Lower leg skin (tissue), 4 donors: ENCODE data around the gene TM4SF1. TPM values are rescaled to one million over a fixed set of nuclear protein-coding genes. Genes with fewer than 3 reads are reported as not detected.

Experiments used
- DNase-seq, 2 donors: peaks; one replicate each; pipeline ENCODE4 v3.0.0-alpha.2; 2019; ENCODE audit warnings: low spot score in 2 of 2
- H3K4me3 ChIP-seq: fragments of 200-600 bp; sonication (generic); 2 replicates; pipeline ENCODE4 v1.5.1; 2017; ENCODE audit warnings: mild to moderate bottlenecking, low read depth; ENCODE audit not compliant: poor library complexity, severe bottlenecking
- CTCF ChIP-seq, 3 donors: fragments of 450-650 bp; IDR thresholded peaks; one replicate each; pipeline ENCODE4 v1.5.1; 2016; ENCODE audit warnings: antibody characterized with exemption in 3 of 3, mild to moderate bottlenecking in 3 of 3, moderate library complexity in 2 of 3
- POLR2A ChIP-seq, 2 donors: fragments of 450-650 bp; IDR thresholded peaks; one replicate each; pipeline ENCODE4 v1.6.1; 2016 to 2017; ENCODE audit warnings: antibody characterized with exemption in 2 of 2, mild to moderate bottlenecking in 1 of 2, moderate library complexity in 1 of 2
- WGBS, 2 donors: methylation state at CpG; one replicate each; pipeline ENCODE4 v1.1.5; 2018; 5-methylcytosine and 5-hydroxymethylcytosine counted together
- intact Hi-C: fragments of 100-400 bp; cut with DNase I; formaldehyde crosslinking; loops from one replicate; pipeline ENCODE4 v1.15.0; 2023; ENCODE audit warnings: low total_unique reads
- total RNA-seq, 4 donors: library from RNA; depleted of rRNA; stranded (reverse); fragments of >200 nt; gene quantifications; one replicate each; pipeline ENCODE4 v1.1.0, GENCODE V29; 2016

The TM4SF1 gene
- total RNA-seq, 4 donors from 2014 or later = 24.5 to 131 (median 51.0) TPM

DNA sequence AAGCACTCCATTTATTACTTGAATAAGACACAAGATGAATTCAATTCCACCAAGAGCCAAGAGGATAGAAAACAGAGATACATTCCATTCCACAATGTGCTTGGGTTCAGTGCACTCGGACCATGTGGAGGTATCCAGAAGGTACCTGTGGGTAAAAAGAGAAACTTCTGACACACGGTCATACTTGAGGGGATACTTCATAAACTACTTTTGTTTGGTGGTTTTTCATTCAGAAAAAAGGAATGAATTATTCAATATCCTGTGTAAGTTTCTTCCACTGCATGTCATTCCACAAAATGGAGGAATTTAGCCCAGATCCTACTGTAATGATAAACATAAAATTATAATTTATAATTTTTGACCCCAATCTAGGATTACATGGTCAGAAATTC is 5.7 kb downstream of the TM4SF1 start:
- WGBS, 2 donors = 31 to 42% methylated on average over 2 of the region's 2 CpGs
- no peak for TF ChIP-seq POLR2A (IDR thresholded peaks at IDR 0.05)
- TF ChIP-seq CTCF (IDR thresholded peaks at IDR 0.05) = no peak
- no peak for DNase-seq
- intact Hi-C loops = no loop called here
- H3K4me3 ChIP-seq = no peak overlapping the region

- H3K4me3 ChIP-seq = no peak overlapping the region
- DNase-seq = no peak
- TF ChIP-seq CTCF (IDR thresholded peaks at IDR 0.05) = no peak
- TF ChIP-seq POLR2A (IDR thresholded peaks at IDR 0.05) = no peak
- intact Hi-C loops = no loop called here
- 26 to 30% methylated on average over 7 of the region's 7 CpGs for WGBS, 2 donors
Measured at GRCh38 chr3:149371001-149371722, 6.3 kb downstream of the TM4SF1 start.

- 36 to 62% methylated on average over 3 of the region's 3 CpGs for WGBS, 2 donors
- TF ChIP-seq CTCF (IDR thresholded peaks at IDR 0.05) (no peak), POLR2A (IDR thresholded peaks at IDR 0.05) (no peak)
- no peak for DNase-seq
- no peak overlapping the region for H3K4me3 ChIP-seq
- intact Hi-C loops = no loop called here
Measured at GRCh38 chr3:149369991-149370866, 7.2 kb downstream of the TM4SF1 start.

DNA sequence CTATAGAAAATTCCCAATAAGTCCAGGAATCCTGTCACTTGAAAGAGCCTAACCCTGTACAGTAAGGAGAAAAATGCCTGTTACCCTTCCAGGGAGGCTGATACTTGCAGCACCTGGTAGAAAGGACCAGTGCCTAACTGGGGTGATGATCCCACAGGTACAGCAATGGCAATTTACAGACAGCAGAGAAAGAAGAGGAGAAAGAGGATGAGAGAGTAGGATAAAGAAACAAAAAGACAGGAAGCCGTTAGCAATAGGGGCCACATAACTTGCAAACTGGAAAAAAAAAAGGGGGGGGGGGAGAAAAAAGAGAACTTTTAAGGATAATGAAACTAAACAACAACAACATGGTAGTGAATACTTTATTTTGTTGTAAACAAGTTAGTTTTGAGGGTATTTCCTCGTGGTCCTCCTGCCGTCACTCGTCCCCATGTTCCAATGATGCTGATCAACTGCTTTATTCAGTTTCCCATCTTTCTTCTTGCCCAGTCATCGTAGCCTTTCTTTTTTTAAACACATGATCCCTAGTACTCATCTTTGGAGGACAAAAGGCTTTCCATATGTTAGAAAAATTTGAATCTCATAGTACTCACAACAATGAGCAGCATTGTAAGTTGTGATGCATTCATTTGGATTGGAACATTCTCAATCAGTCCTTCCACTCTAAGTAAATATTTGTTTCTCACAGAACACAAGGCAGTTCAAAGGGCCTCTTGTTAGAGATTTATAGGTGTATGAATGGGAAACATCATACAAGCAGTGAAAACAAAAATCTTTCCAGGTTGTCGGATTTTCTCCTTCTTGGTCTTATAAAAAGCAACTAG is 8.6 kb downstream of the TM4SF1 start:
- WGBS, 2 donors = 74 to 84% methylated on average over 6 of the region's 6 CpGs
- intact Hi-C loops = no loop called here
- TF ChIP-seq POLR2A (IDR thresholded peaks at IDR 0.05) (no peak), CTCF (IDR thresholded peaks at IDR 0.05) (no peak)
- H3K4me3 ChIP-seq = no peak overlapping the region
- DNase-seq = no peak

- DNase-seq = no peak
- TF ChIP-seq POLR2A (IDR thresholded peaks at IDR 0.05) = no peak
- no peak for TF ChIP-seq CTCF (IDR thresholded peaks at IDR 0.05)
- 52 to 61% methylated on average over 6 of the region's 6 CpGs for WGBS, 2 donors
- intact Hi-C loops = no loop called here
- H3K4me3 ChIP-seq = no peak overlapping the region
Measured at GRCh38 chr3:149368201-149368673, 9.2 kb downstream of the TM4SF1 start.
